Motor neuron (in vitro differentiated cells): Measurements from ENCODE around the gene SYT6. TPM values are rescaled to one million over a fixed set of nuclear protein-coding genes. Genes with fewer than 3 reads are reported as not detected.

Experiments used
- ATAC-seq, 8 experiments: fragments of 200-7000 bp; cut with Tn5 transposase; replicated peaks in 6 of 8; 2 replicates each; pipeline ENCODE4 v1.8.0; 2021; ENCODE audit warnings: mild to moderate bottlenecking in 8 of 8, moderate library complexity in 8 of 8
- H3K27ac ChIP-seq, 2 donors: fragments of 250-450 bp; sonication (Bioruptor Pico); 2 replicates each; pipeline ENCODE4 v1.9.0; 2021; ENCODE audit warnings: antibody characterized with exemption in 2 of 2, mild to moderate bottlenecking in 2 of 2, moderate library complexity in 1 of 2
- H3K4me1 ChIP-seq, 2 donors: fragments of 250-450 bp; sonication (Bioruptor Pico); replicated peaks in 1 of 2; 2 replicates each; pipeline ENCODE4 v1.6.1; 2021; ENCODE audit warnings: antibody characterized with exemption in 2 of 2, mild to moderate bottlenecking in 2 of 2, moderate library complexity in 1 of 2
- H3K4me3 ChIP-seq, 5 donors: fragments of 250-450 bp; sonication (Bioruptor Pico); 2 replicates each; pipeline ENCODE4 v1.9.0; 2021; ENCODE audit warnings: antibody characterized with exemption in 5 of 5, mild to moderate bottlenecking in 5 of 5, moderate library complexity in 4 of 5
- WGBS, 10 experiments: fragments of 450-650 bp; shearing (Covaris generic); methylation state at CpG; one replicate each; pipeline ENCODE4 v1.0.0; 2022; 5-methylcytosine and 5-hydroxymethylcytosine counted together
- in situ Hi-C, 9 experiments: fragments of 400-800 bp; cut with MboI; loops; one replicate each; pipeline ENCODE4 v1.15.0; 2021; ENCODE audit warnings: low sequenced_read_pairs in 9 of 9, low pct_unique_long_range_greater_than_20kb in 2 of 9; ENCODE audit not compliant: unreplicated experiment in 9 of 9
- total RNA-seq, 8 experiments: library from RNA; unstranded; fragments of 300-600 nt; gene quantifications; 2 replicates each; pipeline versions ENCODE4 v1.2.3 to v1.2.4, GENCODE V29; 2022

SYT6 gene
- total RNA-seq, 8 experiments from 2014 or later = 0.10 to 13.9 (median 10.7) TPM; not detected in 1

DNA sequence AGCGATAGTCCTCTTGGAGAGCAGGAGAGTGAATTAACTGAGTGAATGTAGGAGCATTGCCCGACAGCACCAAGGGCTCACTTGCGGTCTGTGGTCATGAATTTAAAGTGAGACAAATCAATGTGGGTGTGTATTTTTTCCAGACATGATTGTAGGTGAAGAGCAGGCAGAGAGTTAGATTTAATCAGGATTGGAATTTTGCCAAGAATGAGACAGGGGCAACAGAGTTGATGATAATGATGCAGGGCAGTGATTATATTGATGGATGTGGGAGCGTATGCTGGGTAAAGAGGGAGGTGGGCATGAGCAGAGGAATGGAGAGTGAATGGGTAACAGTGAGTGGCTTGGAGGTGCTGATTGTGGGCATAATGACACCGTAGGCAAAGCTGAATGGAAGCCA is 20.0 kb upstream of the SYT6 start:
- Histone ChIP-seq H3K4me1 (peaks cover 3 to 6% of the 10 kb centered on the region in 2 donors), H3K27ac (no peak overlapping the region), H3K4me3 (no peak overlapping the region)
- ATAC-seq = peak in 2 of 8 experiments; percentile 57 to 72
- 20 to 100% (median 71%) methylated on average over 1 to 5 of the region's 5 CpGs; no CpG with 5 or more reads in 2 of the 10 experiments for WGBS, 10 experiments
- in situ Hi-C loops = loop anchor here in 1 of 9 experiments (25.0 kb wide), 1 partner anchor 111 kb away; no protein-coding TSS in a partner anchor

DNA sequence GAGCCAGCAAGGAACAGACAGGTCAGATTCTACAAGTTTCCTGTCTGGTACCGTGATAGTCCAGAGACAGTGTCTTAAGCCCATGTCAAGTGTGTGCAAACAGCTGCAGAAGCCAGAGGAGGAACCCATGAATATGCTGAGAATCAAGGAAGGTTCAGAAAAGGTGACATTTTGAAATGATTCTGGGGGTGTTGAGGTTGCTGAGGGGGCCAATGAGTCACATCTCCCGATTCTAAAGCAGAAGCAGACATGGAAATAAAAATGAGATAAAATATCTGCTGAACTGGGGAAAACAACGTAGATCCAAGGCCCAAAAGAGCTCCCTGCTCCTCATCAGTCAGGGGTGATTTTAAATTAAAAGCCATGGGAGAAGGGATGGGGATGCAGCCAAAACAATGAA is 15.8 kb upstream of the SYT6 start:
- H3K4me3 ChIP-seq = no peak overlapping the region
- no peak overlapping the region for H3K27ac ChIP-seq
- WGBS, 10 experiments = 9 to 100% (median 81%) methylated on average over 1 to 3 of the region's 3 CpGs; no CpG with 5 or more reads in 2 of the 10 experiments
- in situ Hi-C loops = loop anchor here in 1 of 9 experiments (25.0 kb wide), 1 partner anchor 107 kb away; no protein-coding TSS in a partner anchor
- peaks cover 2 to 3% of the 10 kb centered on the region in 2 donors for H3K4me1 ChIP-seq
- ATAC-seq = no peak

DNA sequence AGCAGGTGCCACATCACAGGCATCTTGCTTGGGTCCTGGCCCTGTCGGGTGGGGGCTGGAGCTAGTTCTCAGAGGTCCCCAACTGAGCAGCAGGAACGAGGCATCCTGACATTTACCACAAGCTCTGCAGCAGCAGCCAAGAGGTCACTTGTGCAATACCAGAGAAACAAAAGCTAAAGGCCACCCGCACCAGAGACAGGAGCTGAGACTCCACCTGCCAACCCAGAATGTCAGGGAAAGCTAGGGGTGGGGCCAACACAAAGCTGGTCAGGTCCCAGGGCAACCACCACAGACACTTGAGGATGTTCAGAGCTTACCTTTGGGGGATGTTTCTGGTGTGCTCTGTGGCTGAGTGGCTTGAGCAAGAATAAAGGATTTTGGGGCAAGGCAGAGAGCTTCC is 13.6 kb upstream of the SYT6 start:
- no peaks in the 10 kb centered on the region for H3K4me1 ChIP-seq
- H3K27ac ChIP-seq = no peak overlapping the region
- 0 to 73% (median 69%) methylated on average over 1 to 3 of the region's 3 CpGs; no CpG with 5 or more reads in 3 of the 10 experiments for WGBS, 10 experiments
- H3K4me3 ChIP-seq = no peak overlapping the region
- in situ Hi-C loops = loop anchor here in 1 of 9 experiments (25.0 kb wide), 1 partner anchor 105 kb away; no protein-coding TSS in a partner anchor
- ATAC-seq = no peak

GRCh38 chr1:114164840-114165543 is 11.3 kb upstream of the SYT6 start:
- no peak overlapping the region for H3K4me3 ChIP-seq
- H3K4me1 ChIP-seq = no peaks in the 10 kb centered on the region
- in situ Hi-C loops = loop anchor here in 1 of 9 experiments (25.0 kb wide), 1 partner anchor 103 kb away; no protein-coding TSS in a partner anchor
- ATAC-seq = no peak
- no peak overlapping the region for H3K27ac ChIP-seq
- WGBS, 10 experiments = 0 to 100% (median 79%) methylated on average over 1 to 3 of the region's 3 CpGs; no CpG with 5 or more reads in 3 of the 10 experiments

DNA sequence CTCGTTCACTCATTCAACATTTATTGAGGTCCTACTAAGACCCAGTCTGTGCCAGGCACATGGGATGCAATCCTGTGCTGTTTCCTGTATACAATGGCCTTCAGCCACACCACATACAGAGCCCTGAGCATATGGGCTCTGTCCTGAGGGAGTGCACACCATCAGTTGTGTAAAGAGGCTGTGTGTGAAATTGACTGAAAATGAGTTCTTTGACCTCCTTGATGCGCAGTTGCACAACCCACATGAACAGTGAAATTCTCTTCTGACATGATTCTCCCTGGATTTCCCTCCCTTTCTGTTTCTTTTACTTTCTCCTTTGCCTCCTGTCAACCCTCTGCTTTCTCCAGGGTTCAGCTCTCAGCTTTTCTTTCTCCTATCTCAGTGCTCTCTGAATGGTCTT is 6.3 kb upstream of the SYT6 start:
- 44 to 100% (median 83%) methylated on average over 1 to 2 of the region's 2 CpGs; no CpG with 5 or more reads in 1 of the 10 experiments for WGBS, 10 experiments
- H3K4me3 ChIP-seq = no peak overlapping the region
- H3K4me1 ChIP-seq = peaks cover 4 to 7% of the 10 kb centered on the region in 2 donors
- no peak for ATAC-seq
- in situ Hi-C loops = loop anchor here in 1 of 9 experiments (25.0 kb wide), 1 partner anchor 98 kb away; no protein-coding TSS in a partner anchor
- H3K27ac ChIP-seq = no peak overlapping the region

DNA sequence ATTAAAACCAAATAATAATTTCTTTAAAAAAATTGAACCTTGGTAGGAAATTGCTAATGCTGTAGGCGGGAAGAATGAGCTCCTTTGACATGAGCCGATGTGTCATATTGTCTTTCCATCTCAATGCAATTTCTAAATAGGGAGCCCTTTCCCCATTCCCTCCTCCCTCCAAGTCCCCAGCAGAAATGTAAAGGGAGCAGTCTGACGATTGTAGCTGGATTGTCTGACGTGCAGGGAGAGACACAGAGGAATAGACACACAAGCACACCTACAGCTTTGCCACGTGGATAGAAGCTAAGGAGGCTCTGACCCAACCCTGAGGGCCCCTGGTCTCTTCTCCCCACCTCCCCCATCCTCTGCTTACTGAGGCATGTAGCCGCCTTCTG is 3.6 kb upstream of the SYT6 start:
- Histone ChIP-seq H3K27ac (no peak overlapping the region), H3K4me1 (peaks cover 12 to 20% of the 10 kb centered on the region in 2 donors), H3K4me3 (no peak overlapping the region)
- ATAC-seq = no peak
- in situ Hi-C loops = loop anchor here in 1 of 9 experiments (25.0 kb wide), 1 partner anchor 95 kb away; no protein-coding TSS in a partner anchor
- WGBS, 10 experiments = 10 to 100% (median 67%) methylated on average over 1 to 5 of the region's 6 CpGs; no CpG with 5 or more reads in 1 of the 10 experiments

DNA sequence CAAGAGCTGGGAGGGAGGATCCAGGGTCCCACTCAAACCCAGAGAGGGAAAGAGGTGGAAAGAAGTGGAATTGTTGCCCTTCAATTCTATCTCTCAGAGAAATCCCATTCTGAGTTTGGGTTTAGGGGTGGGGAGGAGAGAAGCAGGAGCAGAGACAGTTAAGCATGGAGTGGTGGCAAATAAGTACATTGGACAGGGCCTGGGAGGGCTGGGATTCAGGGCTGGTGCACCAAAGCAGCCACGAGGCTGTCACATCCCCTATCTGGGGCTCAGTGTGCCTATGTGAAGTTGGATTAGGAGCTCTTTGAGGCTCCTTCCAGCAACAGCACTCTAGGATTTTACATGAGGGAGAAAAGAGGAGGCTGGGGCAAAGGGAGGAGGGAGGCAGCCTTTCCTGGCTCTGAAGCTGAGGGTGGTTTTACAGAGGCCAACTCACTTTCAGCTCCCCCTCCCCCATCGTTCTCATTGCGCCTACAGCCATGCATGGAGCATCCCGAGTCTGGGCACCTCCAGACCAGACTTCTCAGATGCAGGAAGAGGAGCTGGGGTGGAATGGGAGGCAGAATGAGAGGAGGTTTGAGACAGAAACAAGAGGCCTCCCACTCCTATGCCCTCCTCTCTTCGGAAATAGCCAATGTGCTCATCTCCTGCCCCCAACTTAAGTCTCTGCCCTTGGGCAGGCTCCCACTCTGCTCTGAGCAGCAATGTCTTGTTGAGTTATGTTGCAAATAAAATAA is 3.0 kb upstream of the SYT6 start:
- no peak for ATAC-seq
- no peak overlapping the region for H3K27ac ChIP-seq
- in situ Hi-C loops = loop anchor here in 1 of 9 experiments (25.0 kb wide), 1 partner anchor 94 kb away; no protein-coding TSS in a partner anchor
- WGBS, 10 experiments = 0 to 80% (median 38%) methylated on average over 1 to 4 of the region's 5 CpGs; no CpG with 5 or more reads in 2 of the 10 experiments
- no peak overlapping the region for H3K4me3 ChIP-seq
- peaks cover 16 to 20% of the 10 kb centered on the region in 2 donors for H3K4me1 ChIP-seq

DNA sequence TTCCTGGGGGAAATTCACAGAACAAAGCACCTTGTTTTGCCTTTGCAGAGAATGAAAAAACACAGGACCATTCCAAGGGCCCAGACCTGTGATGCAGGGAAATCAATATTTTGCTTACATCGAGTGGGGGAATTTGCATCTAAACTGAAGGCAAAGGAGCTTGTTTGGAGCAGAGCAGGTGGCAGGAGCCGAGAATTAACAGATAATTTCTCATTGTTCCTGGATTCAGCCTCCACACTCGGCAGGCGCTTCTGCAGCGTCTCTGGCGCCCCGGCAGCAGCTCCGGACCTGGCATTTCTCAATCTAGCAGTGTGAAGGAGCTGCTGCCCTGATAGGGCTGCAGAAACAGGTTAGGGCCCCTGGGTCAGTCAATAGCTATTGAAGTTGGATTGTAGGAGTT is 2.0 kb upstream of the SYT6 start:
- WGBS, 10 experiments = 38 to 94% (median 59%) methylated on average over 1 to 8 of the region's 8 CpGs; no CpG with 5 or more reads in 2 of the 10 experiments
- in situ Hi-C loops = loop anchor here in 1 of 9 experiments (25.0 kb wide), 1 partner anchor 93 kb away; no protein-coding TSS in a partner anchor

DNA sequence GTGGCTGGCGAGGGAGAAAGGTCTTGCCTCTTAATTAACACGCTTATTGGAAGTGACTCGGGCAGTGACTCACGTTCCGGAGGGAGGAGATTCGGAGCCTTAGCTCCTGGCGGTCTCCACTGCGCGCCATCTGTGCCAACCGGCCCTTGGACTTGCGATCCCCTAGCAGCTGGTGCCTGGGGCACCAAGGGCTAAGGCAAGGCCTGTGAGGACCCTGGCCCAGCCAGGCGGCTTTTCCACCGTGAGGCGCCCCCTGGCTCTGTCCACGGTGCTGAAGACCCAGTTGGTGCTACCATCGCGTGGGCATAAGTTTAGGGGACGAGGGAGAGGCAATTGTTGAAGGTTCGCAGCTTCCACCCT is 1.3 kb upstream of the SYT6 start:
- WGBS, 10 experiments = 0 to 60% (median 36%) methylated on average over 1 to 13 of the region's 19 CpGs; no CpG with 5 or more reads in 4 of the 10 experiments
- ATAC-seq = peak in 3 of 8 experiments; percentile 47 to 63 (median 50)
- Histone ChIP-seq H3K27ac (no peak overlapping the region), H3K4me1 (peaks cover 20 to 22% of the 10 kb centered on the region in 2 donors), H3K4me3 (no peak overlapping the region)
- in situ Hi-C loops = loop anchor here in 1 of 9 experiments (25.0 kb wide), 1 partner anchor 93 kb away; no protein-coding TSS in a partner anchor

More for the DNA sequence above, 2.0 kb upstream of the SYT6 start:
- Histone ChIP-seq H3K4me1 (peaks cover 20 to 22% of the 10 kb centered on the region in 2 donors), H3K27ac (no peak overlapping the region), H3K4me3 (no peak overlapping the region)
- no peak for ATAC-seq

DNA sequence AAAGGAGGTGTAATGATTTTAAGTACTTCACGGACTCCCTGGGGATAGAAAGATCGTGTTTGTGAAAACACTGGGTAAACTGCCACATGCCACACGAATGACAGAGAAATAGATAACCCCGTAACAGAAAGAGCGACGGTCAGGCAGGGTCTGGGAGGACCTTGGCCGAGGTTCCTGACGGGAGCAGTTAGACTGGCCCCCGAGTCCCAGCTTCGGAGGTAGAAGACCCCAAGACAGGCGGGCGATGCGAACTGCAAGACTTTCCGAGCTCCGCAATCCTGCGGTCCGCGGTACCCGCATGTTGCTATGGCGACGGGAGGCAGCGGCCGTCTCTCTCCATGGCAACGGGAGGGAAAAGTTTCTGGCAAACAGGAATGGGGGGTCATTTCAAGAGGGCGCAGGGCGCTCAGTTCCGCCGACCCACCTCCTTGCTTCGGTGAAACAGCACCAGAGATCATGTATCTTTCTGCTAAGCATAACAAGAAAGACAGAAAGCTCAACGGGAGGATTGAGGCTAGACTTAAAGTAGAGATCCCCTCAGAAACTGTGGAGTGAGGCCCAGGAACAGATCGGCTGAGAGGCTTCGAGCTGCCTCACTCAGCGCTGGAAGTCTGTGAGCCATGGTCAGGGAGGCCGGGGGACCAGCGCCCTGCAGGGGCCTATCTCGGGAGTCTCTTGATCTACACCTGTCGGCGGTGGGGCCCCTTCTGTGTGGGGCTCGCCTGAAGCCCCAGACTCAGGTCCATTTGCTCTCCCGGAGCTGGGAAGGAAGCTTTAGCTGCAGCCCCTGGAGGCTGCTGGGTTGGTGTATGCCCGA is 685 bp upstream of the SYT6 start:
- peak overlapping the region; percentile 40 to 61 (median 52) for H3K4me3 ChIP-seq
- H3K4me1 ChIP-seq = peaks cover 20 to 22% of the 10 kb centered on the region in 2 donors
- no peak overlapping the region for H3K27ac ChIP-seq
- WGBS, 10 experiments = 0 to 9% (median 4%) methylated on average over 3 to 40 of the region's 41 CpGs; no CpG with 5 or more reads in 3 of the 10 experiments
- in situ Hi-C loops = loop anchor here in 1 of 9 experiments (25.0 kb wide), 1 partner anchor 92 kb away; no protein-coding TSS in a partner anchor
- peak in 7 of 8 experiments; percentile 8 to 49 (median 28) for ATAC-seq

DNA sequence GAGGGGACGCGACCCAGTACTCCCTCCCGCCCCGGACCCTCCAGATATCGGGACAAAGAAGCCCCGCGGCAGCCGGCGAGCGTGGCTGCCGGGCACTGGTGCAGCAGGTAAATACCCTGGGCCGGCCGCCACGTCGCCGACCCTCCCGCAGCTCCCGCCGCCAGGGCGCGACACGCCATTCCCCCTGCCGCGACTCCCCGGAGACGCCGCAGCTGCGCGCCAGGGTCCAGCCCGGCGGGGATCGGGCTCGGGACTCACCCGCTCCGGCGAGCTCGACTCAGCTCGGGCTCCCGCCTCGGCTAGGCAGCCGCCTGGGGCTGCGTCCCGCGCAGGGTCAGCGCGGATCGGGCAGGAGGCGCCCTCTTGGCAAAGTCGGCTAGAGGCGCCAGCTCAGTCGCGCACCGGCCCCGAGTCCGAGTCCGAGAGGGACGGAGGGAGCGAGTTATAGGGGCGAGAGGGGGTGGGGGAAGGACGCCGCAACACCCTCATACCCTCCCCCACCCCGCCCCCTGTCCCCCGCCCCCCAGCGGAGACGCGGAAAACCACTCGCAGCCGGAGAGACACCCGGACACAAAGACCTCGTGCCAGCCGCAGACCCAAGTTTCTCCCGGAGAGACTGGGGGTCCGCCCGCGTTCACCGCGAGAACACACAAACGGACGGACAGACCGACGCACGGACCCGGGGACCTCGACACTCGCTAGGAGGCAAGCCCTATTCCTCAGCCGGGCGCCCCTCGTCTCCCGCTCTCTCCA is 985 bp downstream of the SYT6 start:
- 0% methylated on average over 2 to 9 of the region's 89 CpGs; no CpG with 5 or more reads in 8 of the 10 experiments for WGBS, 10 experiments
- in situ Hi-C loops = loop anchor here in 1 of 9 experiments (25.0 kb wide), 1 partner anchor 90 kb away; no protein-coding TSS in a partner anchor
- H3K4me3 ChIP-seq = peak overlapping the region; percentile 40 to 61 (median 52)
- peak; percentile 69 to 93 (median 76) for ATAC-seq
- no peak overlapping the region for H3K27ac ChIP-seq
- H3K4me1 ChIP-seq = peaks cover 20 to 28% of the 10 kb centered on the region in 2 donors
